Tibial nerve (tissue), 3 donors: ENCODE measurements around the gene PLEKHJ1.

Source experiments
- EP300 ChIP-seq, 2 donors: sonication (generic); formaldehyde crosslinking; IDR thresholded peaks; one replicate each; pipeline ENCODE4 v1.6.1; 2017; ENCODE audit warnings: antibody characterized with exemption in 2 of 2, mild to moderate bottlenecking in 1 of 2
- POLR2A ChIP-seq, 2 donors: fragments of 450-650 bp; IDR thresholded peaks; one replicate each; pipeline ENCODE4 v1.6.1; 2017; ENCODE audit warnings: antibody characterized with exemption in 2 of 2, mild to moderate bottlenecking in 2 of 2, moderate library complexity in 2 of 2

GRCh38 chr19:2219726-2220125 lies 16.4 kb downstream of the PLEKHJ1 start:
- TF ChIP-seq POLR2A (IDR thresholded peaks at IDR 0.05) (no peak), EP300 (IDR thresholded peaks at IDR 0.05) (no peak)
